OCI-LY1 (cell line): ENCODE data around the gene MDN1.

Source experiments
- H2AFZ ChIP-seq: fragments of 200-600 bp; sonication (generic), shearing (Covaris generic); 2 replicates; pipeline ENCODE4 v1.6.0; 2014; ENCODE audit warnings: antibody characterized with exemption, mild to moderate bottlenecking, low read length
- H3F3A ChIP-seq: fragments of 200-600 bp; sonication (generic), shearing (Covaris generic); 2 replicates; pipeline ENCODE4 v1.6.0; 2014; ENCODE audit warnings: mild to moderate bottlenecking, antibody characterized with exemption, low read length, moderate library complexity; ENCODE audit not compliant: insufficient read depth
- H3K27ac ChIP-seq: fragments of 200-600 bp; sonication (generic); 2 replicates; pipeline ENCODE4 v1.5.1; 2014; ENCODE audit warnings: low read length, mixed run types, mild to moderate bottlenecking, low read depth; ENCODE audit not compliant: poor library complexity, severe bottlenecking
- H3K27me3 ChIP-seq: fragments of 200-600 bp; sonication (generic); 2 replicates; pipeline ENCODE4 v1.6.0; 2014; ENCODE audit warnings: antibody characterized with exemption, mild to moderate bottlenecking, low read length, moderate library complexity; ENCODE audit not compliant: insufficient read depth
- H3K36me3 ChIP-seq: fragments of 200-600 bp; sonication (generic); 2 replicates; pipeline ENCODE4 v1.6.1; 2014; ENCODE audit warnings: mild to moderate bottlenecking, antibody characterized with exemption, low read length, moderate library complexity, mixed read lengths; ENCODE audit not compliant: insufficient read depth
- H3K4me1 ChIP-seq: fragments of 200-600 bp; sonication (generic); 2 replicates; pipeline ENCODE4 v1.5.1; 2014; ENCODE audit warnings: mild to moderate bottlenecking, low read length, moderate library complexity; ENCODE audit not compliant: insufficient read depth, severe bottlenecking
- H3K4me2 ChIP-seq: fragments of 200-600 bp; sonication (generic), shearing (Covaris generic); 2 replicates; pipeline ENCODE4 v1.6.1; 2014; ENCODE audit warnings: low read length
- H3K4me3 ChIP-seq: fragments of 200-600 bp; sonication (generic); 2 replicates; pipeline ENCODE4 v1.5.1; 2014; ENCODE audit warnings: low read length, low read depth, mild to moderate bottlenecking, mixed read lengths; ENCODE audit not compliant: poor library complexity, severe bottlenecking
- H3K79me2 ChIP-seq: fragments of 200-600 bp; shearing (Covaris generic); 2 replicates; pipeline ENCODE4 v1.6.1; 2016; ENCODE audit warnings: mixed run types, low read length, mixed read lengths; ENCODE audit not compliant: insufficient read depth
- H3K9ac ChIP-seq: fragments of 200-600 bp; sonication (generic), shearing (Covaris generic); 2 replicates; pipeline ENCODE4 v1.6.1; 2014; ENCODE audit warnings: mild to moderate bottlenecking, low read length, mixed read lengths
- H3K9me2 ChIP-seq: fragments of 200-600 bp; sonication (generic), shearing (Covaris generic); 2 replicates; pipeline ENCODE4 v1.6.1; 2014; ENCODE audit warnings: low read depth, mild to moderate bottlenecking, low read length, mixed read lengths
- H3K9me3 ChIP-seq: fragments of 200-600 bp; shearing (Covaris generic); 2 replicates; pipeline ENCODE4 v1.6.1; 2014; ENCODE audit warnings: low read length, mixed read lengths
- H4K20me1 ChIP-seq: fragments of 200-600 bp; sonication (generic), shearing (Covaris generic); 2 replicates; pipeline ENCODE4 v1.6.0; 2016; ENCODE audit warnings: mild to moderate bottlenecking, low read length; ENCODE audit not compliant: insufficient read depth
- CTCF ChIP-seq: fragments of 200-600 bp; sonication (generic), shearing (Covaris generic); IDR thresholded peaks from 2 replicates; pipeline ENCODE4 v1.5.1; 2017; ENCODE audit warnings: mild to moderate bottlenecking, antibody characterized with exemption, low read length, moderate library complexity, mixed read lengths
- EZH2 ChIP-seq: fragments of 200-600 bp; sonication (generic), shearing (Covaris generic); IDR thresholded peaks from 2 replicates; pipeline ENCODE4 v1.8.0; 2017; ENCODE audit warnings: borderline replicate concordance, mixed run types, mild to moderate bottlenecking, antibody characterized with exemption, low read length, moderate library complexity, mixed read lengths

Gene MDN1

GRCh38 chr6:89679215-89680120, 140.1 kb downstream of the MDN1 start:
- Histone ChIP-seq H3K79me2 (no peaks in the 10 kb centered on the region), H4K20me1 (no peaks in the 10 kb centered on the region), H3K36me3 (peaks cover 95% of the 10 kb centered on the region), H3K9me3 (no peaks in the 10 kb centered on the region), H2AFZ (no peak overlapping the region), H3F3A (no peaks in the 10 kb centered on the region), H3K4me1 (no peaks in the 10 kb centered on the region), H3K4me3 (no peak overlapping the region), H3K9ac (no peak overlapping the region), H3K27me3 (no peaks in the 10 kb centered on the region), H3K27ac (no peak overlapping the region), H3K9me2 (no peaks in the 10 kb centered on the region), H3K4me2 (no peak overlapping the region)
- TF ChIP-seq EZH2 (no peak), CTCF (no peak)

GRCh38 chr6:89678531-89678930, 141.1 kb downstream of the MDN1 start:
- H3K4me3 ChIP-seq: no peak overlapping the region
- H3K9ac ChIP-seq: no peak overlapping the region
- TF ChIP-seq CTCF (no peak), EZH2 (no peak)
- no peak overlapping the region for H2AFZ ChIP-seq
- peaks cover 93% of the 10 kb centered on the region for H3K36me3 ChIP-seq
- H3K27ac ChIP-seq: no peak overlapping the region
- no peaks in the 10 kb centered on the region for H3K27me3 ChIP-seq
- H3K9me2 ChIP-seq: no peaks in the 10 kb centered on the region
- no peak overlapping the region for H3K4me2 ChIP-seq
- H3K4me1 ChIP-seq: no peaks in the 10 kb centered on the region
- no peaks in the 10 kb centered on the region for H3K9me3 ChIP-seq
- H3F3A ChIP-seq: no peaks in the 10 kb centered on the region
- H4K20me1 ChIP-seq: no peaks in the 10 kb centered on the region
- no peaks in the 10 kb centered on the region for H3K79me2 ChIP-seq

GRCh38 chr6:89675949-89676748, 143.4 kb downstream of the MDN1 start:
- no peak for TF ChIP-seq EZH2
- TF ChIP-seq CTCF: no peak
- Histone ChIP-seq H3K4me1 (no peaks in the 10 kb centered on the region), H3K27ac (no peak overlapping the region), H3K4me2 (no peak overlapping the region), H3K9me3 (no peaks in the 10 kb centered on the region), H3K27me3 (no peaks in the 10 kb centered on the region), H3K79me2 (no peaks in the 10 kb centered on the region), H3K4me3 (no peak overlapping the region), H3F3A (no peaks in the 10 kb centered on the region), H3K36me3 (peaks cover 91% of the 10 kb centered on the region), H3K9ac (no peak overlapping the region), H4K20me1 (no peaks in the 10 kb centered on the region), H3K9me2 (no peaks in the 10 kb centered on the region), H2AFZ (no peak overlapping the region)
